ENCODE results near the gene MX2. TPM values are rescaled to one million over a fixed set of nuclear protein-coding genes. Genes with fewer than 3 reads are reported as not detected.

The MX2 gene
- total and polyA plus RNA-seq, 10 of the 15 experiments (the other 5 are each of a cell fraction or from before 2014, with no cell fraction given), result 10.5 to 167 (median 46.1) TPM

GRCh38 chr21:41402796-41403195 is 41.0 kb downstream of the MX2 start:
- ChIA-PET POLR2A (no interaction called here), CTCF (interaction anchor here (1.5 kb wide), 1 partner anchor 9 kb away, joined by 7 read pairs; no protein-coding TSS in a partner anchor), SMC1A (ENCODE audit: uncharacterized antibody, unreplicated experiment) (interaction anchor here (0.8 to 1.0 kb wide), 2 partner anchors 8 to 9 kb away, joined by 3 to 4 read pairs; no protein-coding TSS in a partner anchor), RAD21 (ENCODE audit: unreplicated experiment) (interaction anchor here (0.7 kb wide), 1 partner anchor 120 kb away, joined by 3 read pairs; no protein-coding TSS in a partner anchor)
- Histone ChIP-seq H3K79me2 (ENCODE audit: control insufficient read depth, insufficient read depth, low read length) (no peaks in the 10 kb centered on the region), H3K4me1 (ENCODE audit: control insufficient read depth, insufficient read depth, low read length) (no peaks in the 10 kb centered on the region), H3K36me3 (ENCODE audit: control insufficient read depth in 2 of 2, insufficient read depth in 2 of 2, low read length in 1 of 2) (peaks cover 20 to 39% of the 10 kb centered on the region in 2 experiments; a peak in 3 of 4 replicates), H3K4me2 (ENCODE audit: control insufficient read depth, insufficient read depth) (no peak overlapping the region), H3K9ac (ENCODE audit: control insufficient read depth, insufficient read depth, low read length) (no peak overlapping the region), H3K27me3 (replicated peaks in 1 of 2; ENCODE audit: control insufficient read depth in 2 of 2, insufficient read depth in 2 of 2, low read length in 1 of 2) (no peaks in the 10 kb centered on the region), H2AFZ (ENCODE audit: control insufficient read depth, low read depth, low read length) (no peak overlapping the region), H3K9me3 (replicated peaks; ENCODE audit: control insufficient read depth, insufficient read depth, low read length) (no peaks in the 10 kb centered on the region), H3K27ac (ENCODE audit: control insufficient read depth, insufficient read depth) (no peak overlapping the region), H3K4me3 (no peak overlapping the region), H4K20me1 (ENCODE audit: control insufficient read depth, insufficient read depth) (no peaks in the 10 kb centered on the region)
- intact Hi-C loops (cut with micrococcal nuclease; ENCODE audit: unreplicated experiment) (no loop called here), in situ Hi-C loops (cut with MboI) (no loop called here)
- TF ChIP-seq E2F4 (IDR thresholded peaks at IDR 0.05; ENCODE audit: low read depth, low read length), result no peak
- peak; percentile 45 for TF ChIP-seq POLR2A (IDR thresholded peaks at IDR 0.05; ENCODE audit: low read depth, low read length)
- no peak for TF ChIP-seq ZNF217 (IDR thresholded peaks at IDR 0.05)
- TF ChIP-seq YY1 (IDR thresholded peaks at IDR 0.05; ENCODE audit: low read depth, low read length), result no peak
- ATAC-seq (no peak), DNase-seq (ENCODE audit: low read depth, low spot score) (no peak), FAIRE-seq (no peak)
- BruUV-seq (replicated peaks), result no TSS peak
- 99% methylated on average over 10 of the region's 10 CpGs for WGBS (ENCODE audit: insufficient coverage, insufficient replicate concordance, low lambda C conversion rate, missing lambda C conversion rate)

- ChIA-PET SMC1A (ENCODE audit: uncharacterized antibody, unreplicated experiment) (interaction anchor here (0.8 kb wide), 1 partner anchor 9 kb away, joined by 3 read pairs; no protein-coding TSS in a partner anchor), CTCF (interaction anchor here (1.5 kb wide), 1 partner anchor 8 kb away, joined by 7 read pairs; no protein-coding TSS in a partner anchor), RAD21 (ENCODE audit: unreplicated experiment) (interaction anchor here (0.7 kb wide), 1 partner anchor 120 kb away, joined by 3 read pairs; no protein-coding TSS in a partner anchor), POLR2A (no interaction called here)
- H3K27ac ChIP-seq (ENCODE audit: control insufficient read depth, insufficient read depth), result no peak overlapping the region
- intact Hi-C loops (cut with micrococcal nuclease; ENCODE audit: unreplicated experiment), result no loop called here
- in situ Hi-C loops (cut with MboI), result no loop called here
- H3K9me3 ChIP-seq (replicated peaks; ENCODE audit: control insufficient read depth, insufficient read depth, low read length), result no peaks in the 10 kb centered on the region
- TF ChIP-seq RAD51 (IDR thresholded peaks at IDR 0.05) (no peak), MTA2 (IDR thresholded peaks at IDR 0.05; ENCODE audit: low read depth) (no peak), HSF1 (IDR thresholded peaks at IDR 0.05; ENCODE audit: low read depth, low read length) (no peak), ZNF274 (IDR thresholded peaks at IDR 0.05; ENCODE audit: insufficient read depth, insufficient read length) (no peak), NFXL1 (IDR thresholded peaks at IDR 0.05; ENCODE audit: borderline replicate concordance) (no peak), MEF2B (IDR thresholded peaks at IDR 0.05; ENCODE audit: partially characterized antibody, poor library complexity, severe bottlenecking) (no peak), CREB1 (IDR thresholded peaks at IDR 0.05; ENCODE audit: low read depth) (no peak), NRF1 (conservative IDR thresholded peaks at IDR 0.05; ENCODE audit: low read depth, low read length) (no peak), SIN3A (IDR thresholded peaks at IDR 0.05; ENCODE audit: low read depth, low read length) (no peak), MEF2A (IDR thresholded peaks at IDR 0.05; ENCODE audit: insufficient read depth, low read depth, low read length) (no peak), SP1 (IDR thresholded peaks at IDR 0.05; ENCODE audit: low read depth, low read length) (no peak), STAT1 (conservative IDR thresholded peaks at IDR 0.05) (no peak)
- FAIRE-seq (no peak), ATAC-seq (no peak), DNase-seq (ENCODE audit: low read depth, low spot score) (no peak)
- no peak overlapping the region for H3K4me2 ChIP-seq (ENCODE audit: control insufficient read depth, insufficient read depth)
- H2AFZ ChIP-seq (ENCODE audit: control insufficient read depth, low read depth, low read length), result no peak overlapping the region
- no TSS peak for BruUV-seq (replicated peaks)
- H3K79me2 ChIP-seq (ENCODE audit: control insufficient read depth, insufficient read depth, low read length), result no peaks in the 10 kb centered on the region
- no peak overlapping the region for H3K4me3 ChIP-seq
- H3K9ac ChIP-seq (ENCODE audit: control insufficient read depth, insufficient read depth, low read length), result no peak overlapping the region
- H3K4me1 ChIP-seq (ENCODE audit: control insufficient read depth, insufficient read depth, low read length), result no peaks in the 10 kb centered on the region
- H3K27me3 ChIP-seq (replicated peaks in 1 of 2; ENCODE audit: control insufficient read depth in 2 of 2, insufficient read depth in 2 of 2, low read length in 1 of 2), result no peaks in the 10 kb centered on the region
- H3K36me3 ChIP-seq (ENCODE audit: control insufficient read depth in 2 of 2, insufficient read depth in 2 of 2, low read length in 1 of 2), result peaks cover 23 to 35% of the 10 kb centered on the region in 2 experiments; a peak in 3 of 4 replicates
- WGBS (ENCODE audit: insufficient coverage, insufficient replicate concordance, low lambda C conversion rate, missing lambda C conversion rate), result 96% methylated on average over 9 of the region's 9 CpGs
- no peaks in the 10 kb centered on the region for H4K20me1 ChIP-seq (ENCODE audit: control insufficient read depth, insufficient read depth)
These were observed 41.5 kb downstream of the MX2 start for GRCh38 chr21:41403331-41403730.

All from GM12878 (cell line).